SJSA1 (cell line): Measurements from ENCODE around the gene LINGO3. TPM values are rescaled to one million over a fixed set of nuclear protein-coding genes. Genes with fewer than 3 reads are reported as not detected.
A peak's percentile ranks its signal among the peaks of the same experiment; 100 is the strongest.

Experiments used
- DNase-seq, 2 experiments: peaks; one replicate each; pipeline ENCODE4 v3.0.0-alpha.2; 2015 to 2020; ENCODE audit warnings: low spot score in 2 of 2, low read depth in 1 of 2
- H3K27ac ChIP-seq: fragments of 250-450 bp; sonication (Bioruptor Pico); 2 replicates; pipeline ENCODE4 v1.5.1; 2020; ENCODE audit warnings: mild to moderate bottlenecking, moderate library complexity
- H3K27me3 ChIP-seq: fragments of 250-450 bp; sonication (Bioruptor Pico); replicated peaks from 2 replicates; pipeline ENCODE4 v1.5.1; 2020; ENCODE audit warnings: mild to moderate bottlenecking, moderate library complexity
- H3K36me3 ChIP-seq: fragments of 250-450 bp; sonication (Bioruptor Pico); 2 replicates; pipeline ENCODE4 v1.5.1; 2020; ENCODE audit warnings: mild to moderate bottlenecking
- H3K4me1 ChIP-seq: fragments of 250-450 bp; sonication (Bioruptor Pico); replicated peaks from 2 replicates; pipeline ENCODE4 v1.6.1; 2021; ENCODE audit warnings: mild to moderate bottlenecking
- H3K4me3 ChIP-seq: fragments of 250-450 bp; sonication (Bioruptor Pico); 2 replicates; pipeline ENCODE4 v1.5.1; 2020; ENCODE audit warnings: mild to moderate bottlenecking
- H3K9me3 ChIP-seq: fragments of 250-450 bp; sonication (Bioruptor Pico); replicated peaks from 2 replicates; pipeline ENCODE4 v1.5.1; 2020; ENCODE audit warnings: mild to moderate bottlenecking
- total RNA-seq: library from RNA; depleted of rRNA; stranded (reverse); fragments of >200 nt; shearing (Covaris generic); gene quantifications from 2 replicates; pipeline ENCODE4 v1.2.3, GENCODE V29; 2014

LINGO3 gene
- total RNA-seq, 1 experiment from 2014 or later: not detected

- no peaks in the 10 kb centered on the region for H3K27me3 ChIP-seq
- H3K4me1 ChIP-seq: peaks cover 6% of the 10 kb centered on the region
- H3K4me3 ChIP-seq: no peak overlapping the region
- no peaks in the 10 kb centered on the region for H3K9me3 ChIP-seq
- no peak overlapping the region for H3K27ac ChIP-seq
- DNase-seq: no peak
- peaks cover 17% of the 10 kb centered on the region for H3K36me3 ChIP-seq
Observed at GRCh38 chr19:2280633-2281264, 27.2 kb downstream of the LINGO3 start.

GRCh38 chr19:2278459-2279158 is 29.3 kb downstream of the LINGO3 start:
- Histone ChIP-seq H3K36me3 (peaks cover 37% of the 10 kb centered on the region), H3K9me3 (no peaks in the 10 kb centered on the region), H3K27me3 (no peaks in the 10 kb centered on the region), H3K4me3 (no peak overlapping the region), H3K4me1 (peaks cover 12% of the 10 kb centered on the region), H3K27ac (no peak overlapping the region)
- DNase-seq: no peak

- peaks cover 18% of the 10 kb centered on the region for H3K4me1 ChIP-seq
- H3K4me3 ChIP-seq: no peak overlapping the region
- H3K9me3 ChIP-seq: no peaks in the 10 kb centered on the region
- no peak overlapping the region for H3K27ac ChIP-seq
- no peaks in the 10 kb centered on the region for H3K27me3 ChIP-seq
- peaks cover 52% of the 10 kb centered on the region for H3K36me3 ChIP-seq
- DNase-seq: no peak
Observed at GRCh38 chr19:2277138-2277537, 30.8 kb downstream of the LINGO3 start.

GRCh38 chr19:2276429-2276986 is 31.4 kb downstream of the LINGO3 start:
- peaks cover 58% of the 10 kb centered on the region for H3K36me3 ChIP-seq
- H3K4me1 ChIP-seq: peaks cover 19% of the 10 kb centered on the region
- no peaks in the 10 kb centered on the region for H3K9me3 ChIP-seq
- no peak overlapping the region for H3K27ac ChIP-seq
- H3K4me3 ChIP-seq: no peak overlapping the region
- no peaks in the 10 kb centered on the region for H3K27me3 ChIP-seq
- no peak for DNase-seq

GRCh38 chr19:2275588-2276428 is 32.1 kb downstream of the LINGO3 start:
- Histone ChIP-seq H3K36me3 (peaks cover 65% of the 10 kb centered on the region), H3K4me3 (no peak overlapping the region), H3K27ac (no peak overlapping the region), H3K27me3 (no peaks in the 10 kb centered on the region), H3K9me3 (no peaks in the 10 kb centered on the region), H3K4me1 (peaks cover 23% of the 10 kb centered on the region)
- DNase-seq: no peak

- H3K27ac ChIP-seq: no peak overlapping the region
- peaks cover 23% of the 10 kb centered on the region for H3K4me1 ChIP-seq
- peaks cover 73% of the 10 kb centered on the region for H3K36me3 ChIP-seq
- DNase-seq: peak; percentile 44 to 78
- H3K27me3 ChIP-seq: no peaks in the 10 kb centered on the region
- H3K4me3 ChIP-seq: no peak overlapping the region
- no peaks in the 10 kb centered on the region for H3K9me3 ChIP-seq
Observed at GRCh38 chr19:2274931-2275535, 32.9 kb downstream of the LINGO3 start.

GRCh38 chr19:2274185-2274711 is 33.7 kb downstream of the LINGO3 start:
- Histone ChIP-seq H3K27me3 (no peaks in the 10 kb centered on the region), H3K4me1 (peaks cover 23% of the 10 kb centered on the region), H3K9me3 (no peaks in the 10 kb centered on the region), H3K27ac (no peak overlapping the region), H3K4me3 (no peak overlapping the region), H3K36me3 (peaks cover 79% of the 10 kb centered on the region)
- no peak for DNase-seq

- no peak overlapping the region for H3K27ac ChIP-seq
- peaks cover 79% of the 10 kb centered on the region for H3K36me3 ChIP-seq
- peak; percentile 62 to 84 for DNase-seq
- H3K27me3 ChIP-seq: no peaks in the 10 kb centered on the region
- H3K4me1 ChIP-seq: peaks cover 25% of the 10 kb centered on the region
- 0 out of 2 replicates have a peak overlapping the region, but pooled peaks have one; percentile 6 for H3K4me3 ChIP-seq
- no peaks in the 10 kb centered on the region for H3K9me3 ChIP-seq
Observed at GRCh38 chr19:2273356-2274184, 34.4 kb downstream of the LINGO3 start.

- H3K36me3 ChIP-seq: peaks cover 69% of the 10 kb centered on the region
- DNase-seq: no peak
- H3K27me3 ChIP-seq: no peaks in the 10 kb centered on the region
- H3K9me3 ChIP-seq: no peaks in the 10 kb centered on the region
- H3K27ac ChIP-seq: no peak overlapping the region; the same call in 1 of the 2 replicates
- peak overlapping the region; percentile 92 for H3K4me3 ChIP-seq
- H3K4me1 ChIP-seq: peaks cover 31% of the 10 kb centered on the region
Observed at GRCh38 chr19:2271234-2272103, 36.5 kb downstream of the LINGO3 start.

- no peaks in the 10 kb centered on the region for H3K27me3 ChIP-seq
- H3K9me3 ChIP-seq: no peaks in the 10 kb centered on the region
- H3K27ac ChIP-seq: peak overlapping the region; percentile 78
- peaks cover 33% of the 10 kb centered on the region for H3K4me1 ChIP-seq
- peak; percentile 47 to 77 for DNase-seq
- peaks cover 61% of the 10 kb centered on the region for H3K36me3 ChIP-seq
- peak overlapping the region; percentile 92 for H3K4me3 ChIP-seq
Observed at GRCh38 chr19:2270423-2271233, 37.3 kb downstream of the LINGO3 start.

GRCh38 chr19:2270157-2270422 is 37.9 kb downstream of the LINGO3 start:
- H3K27ac ChIP-seq: peak overlapping the region; percentile 78
- H3K36me3 ChIP-seq: peaks cover 56% of the 10 kb centered on the region
- peaks cover 33% of the 10 kb centered on the region for H3K4me1 ChIP-seq
- DNase-seq: no peak
- H3K27me3 ChIP-seq: no peaks in the 10 kb centered on the region
- H3K9me3 ChIP-seq: no peaks in the 10 kb centered on the region
- H3K4me3 ChIP-seq: peak overlapping the region; percentile 92
